ENCODE measurements around the gene PRR19.
"Not testable (repeated sequence)": the region's sequence is repeated elsewhere in the genome, so short reads cannot be mapped to it uniquely, and the experiment has no call there.

The PRR19 gene

GRCh38 chr19:42301646-42302203, at the start of gene PRR19:
Gene PRR19, plus strand, starts transcription at chr19:42302132. Its CDS starts 7,453 bp downstream, at chr19:42309585.
- no peak for DNase-seq (ENCODE audit: low read depth)

- no peak for DNase-seq (ENCODE audit: low read depth)
Observed at GRCh38 chr19:42252365-42253244, 49.3 kb upstream of the PRR19 start.

GRCh38 chr19:42253245-42254088, 48.5 kb upstream of the PRR19 start:
- peak; percentile 50 for DNase-seq (ENCODE audit: low read depth)

- DNase-seq (ENCODE audit: low read depth): peak; percentile 68
Observed at GRCh38 chr19:42254089-42254849, 47.7 kb upstream of the PRR19 start.

GRCh38 chr19:42254850-42255765, 46.8 kb upstream of the PRR19 start, which contains the start of gene ERF:
Gene ERF, minus strand, starts transcription at chr19:42255128. Its CDS starts 129 bp downstream, at chr19:42254999.
- DNase-seq (ENCODE audit: low read depth): peak; percentile 92

GRCh38 chr19:42255766-42256745, 45.9 kb upstream of the PRR19 start:
- no peak for DNase-seq (ENCODE audit: low read depth)

- DNase-seq (ENCODE audit: low read depth): not testable (repeated sequence)
Observed at GRCh38 chr19:42257842-42258241, 44.1 kb upstream of the PRR19 start.

GRCh38 chr19:42261763-42262162, 40.2 kb upstream of the PRR19 start:
- DNase-seq (ENCODE audit: low read depth): no peak

- not testable (repeated sequence) for DNase-seq (ENCODE audit: low read depth)
Observed at GRCh38 chr19:42266105-42266504, 35.8 kb upstream of the PRR19 start.

GRCh38 chr19:42266928-42267603, 34.9 kb upstream of the PRR19 start:
- not testable (repeated sequence) for DNase-seq (ENCODE audit: low read depth)

- no peak for DNase-seq (ENCODE audit: low read depth)
Observed at GRCh38 chr19:42267644-42268141, 34.2 kb upstream of the PRR19 start.

GRCh38 chr19:42268142-42268703, 33.7 kb upstream of the PRR19 start:
- peak; percentile 97 for DNase-seq (ENCODE audit: low read depth)

GRCh38 chr19:42268704-42269477, 33.0 kb upstream of the PRR19 start, which contains the start of gene CIC:
Gene CIC, plus strand, starts transcription at chr19:42269252. Its CDS starts 2,532 bp downstream, at chr19:42271784.
- peak; percentile 98 for DNase-seq (ENCODE audit: low read depth)

GRCh38 chr19:42269478-42270345, 32.2 kb upstream of the PRR19 start:
- DNase-seq (ENCODE audit: low read depth): no peak

GRCh38 chr19:42270346-42271044, 31.4 kb upstream of the PRR19 start:
- DNase-seq (ENCODE audit: low read depth): peak; percentile 30

- DNase-seq (ENCODE audit: low read depth): no peak
Observed at GRCh38 chr19:42271045-42271419, 30.9 kb upstream of the PRR19 start.
